PFSK-1 (cell line): ENCODE measurements around the gene GIPC2.

Experiments used
- FOXP2 ChIP-seq: optimal IDR thresholded peaks from 2 replicates; pipeline ENCODE3; 2011; ENCODE audit warnings: borderline replicate concordance, control low read depth, inconsistent platforms; ENCODE audit not compliant: insufficient read depth; ENCODE audit errors: extremely low read length, extremely low read depth
- POLR2AphosphoS5 ChIP-seq: IDR thresholded peaks from 2 replicates; pipeline ENCODE4 v1.6.1; 2012; ENCODE audit warnings: low read depth, mild to moderate bottlenecking, control low read depth, low read length, moderate library complexity
- SIN3A ChIP-seq: IDR thresholded peaks from 2 replicates; pipeline ENCODE4 v1.6.1; 2012; ENCODE audit warnings: mild to moderate bottlenecking, low read length, moderate library complexity, borderline replicate concordance; ENCODE audit not compliant: insufficient read depth
- TAF1 ChIP-seq: IDR thresholded peaks from 2 replicates; pipeline ENCODE4 v1.6.1; 2012; ENCODE audit warnings: low read length, control low read depth, borderline replicate concordance; ENCODE audit not compliant: insufficient read depth
- TF ChIP-seq, protein P1 (sequence below), 2 experiments: IDR thresholded peaks; 2 replicates each; pipeline versions ENCODE4 v1.6.1 to v1.8.0; 2011 to 2012; ENCODE audit warnings: low read depth in 2 of 2, low read length in 2 of 2, control low read depth in 1 of 2, inconsistent platforms in 1 of 2, mild to moderate bottlenecking in 1 of 2, moderate library complexity in 1 of 2; ENCODE audit not compliant: insufficient read depth in 1 of 2

The GIPC2 gene

DNA sequence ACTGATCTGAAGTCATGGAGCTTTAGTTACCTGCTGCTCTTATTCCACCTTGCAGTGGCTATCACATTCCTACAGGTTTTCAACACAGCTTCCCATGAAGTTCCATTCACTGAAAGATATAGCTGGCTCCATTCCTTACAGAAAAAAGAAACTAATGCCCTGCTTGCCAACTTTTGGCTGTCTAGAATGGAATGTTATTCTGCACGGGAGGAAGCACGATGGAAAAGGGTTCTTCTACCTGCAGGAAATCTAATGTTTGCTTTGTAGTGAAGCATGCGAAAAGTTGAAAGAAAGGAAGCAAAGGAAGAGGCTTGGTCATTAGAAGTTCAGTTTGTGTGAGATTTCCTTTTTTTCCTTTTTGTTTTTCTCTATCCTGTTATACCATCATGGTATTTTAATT, 32.6 kb downstream of the GIPC2 start:
- TF ChIP-seq TAF1 = no peak
- TF ChIP-seq SIN3A = no peak
- no peak for TF ChIP-seq FOXP2
- TF ChIP-seq, protein P1, sequence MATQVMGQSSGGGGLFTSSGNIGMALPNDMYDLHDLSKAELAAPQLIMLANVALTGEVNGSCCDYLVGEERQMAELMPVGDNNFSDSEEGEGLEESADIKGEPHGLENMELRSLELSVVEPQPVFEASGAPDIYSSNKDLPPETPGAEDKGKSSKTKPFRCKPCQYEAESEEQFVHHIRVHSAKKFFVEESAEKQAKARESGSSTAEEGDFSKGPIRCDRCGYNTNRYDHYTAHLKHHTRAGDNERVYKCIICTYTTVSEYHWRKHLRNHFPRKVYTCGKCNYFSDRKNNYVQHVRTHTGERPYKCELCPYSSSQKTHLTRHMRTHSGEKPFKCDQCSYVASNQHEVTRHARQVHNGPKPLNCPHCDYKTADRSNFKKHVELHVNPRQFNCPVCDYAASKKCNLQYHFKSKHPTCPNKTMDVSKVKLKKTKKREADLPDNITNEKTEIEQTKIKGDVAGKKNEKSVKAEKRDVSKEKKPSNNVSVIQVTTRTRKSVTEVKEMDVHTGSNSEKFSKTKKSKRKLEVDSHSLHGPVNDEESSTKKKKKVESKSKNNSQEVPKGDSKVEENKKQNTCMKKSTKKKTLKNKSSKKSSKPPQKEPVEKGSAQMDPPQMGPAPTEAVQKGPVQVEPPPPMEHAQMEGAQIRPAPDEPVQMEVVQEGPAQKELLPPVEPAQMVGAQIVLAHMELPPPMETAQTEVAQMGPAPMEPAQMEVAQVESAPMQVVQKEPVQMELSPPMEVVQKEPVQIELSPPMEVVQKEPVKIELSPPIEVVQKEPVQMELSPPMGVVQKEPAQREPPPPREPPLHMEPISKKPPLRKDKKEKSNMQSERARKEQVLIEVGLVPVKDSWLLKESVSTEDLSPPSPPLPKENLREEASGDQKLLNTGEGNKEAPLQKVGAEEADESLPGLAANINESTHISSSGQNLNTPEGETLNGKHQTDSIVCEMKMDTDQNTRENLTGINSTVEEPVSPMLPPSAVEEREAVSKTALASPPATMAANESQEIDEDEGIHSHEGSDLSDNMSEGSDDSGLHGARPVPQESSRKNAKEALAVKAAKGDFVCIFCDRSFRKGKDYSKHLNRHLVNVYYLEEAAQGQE (IDR thresholded peaks at IDR 0.05; ENCODE audit: insufficient read depth in 1 of 2, low read depth in 2 of 2, low read length in 2 of 2) = no peak
- TF ChIP-seq POLR2AphosphoS5 = no peak

DNA sequence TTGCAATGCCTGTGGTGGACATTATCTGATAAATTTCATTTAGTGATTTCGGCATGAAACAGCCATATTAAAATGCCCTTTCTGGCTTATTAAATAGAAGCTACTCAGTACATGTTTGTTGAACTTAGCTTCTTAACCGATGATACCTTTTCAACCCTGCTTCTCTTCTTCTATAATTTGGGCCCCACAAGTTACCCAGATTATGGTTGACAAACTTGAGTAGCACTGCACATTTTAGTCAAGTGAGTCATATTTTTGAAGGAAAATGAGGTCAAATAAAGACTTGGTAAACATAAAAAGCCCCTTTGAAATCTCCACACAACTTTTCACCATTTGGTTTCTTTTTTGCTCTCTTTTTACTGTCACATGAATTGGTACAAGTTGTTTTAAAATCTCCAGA, 33.8 kb downstream of the GIPC2 start:
- TF ChIP-seq, protein P1 (IDR thresholded peaks at IDR 0.05; ENCODE audit: insufficient read depth in 1 of 2, low read depth in 2 of 2, low read length in 2 of 2) = no peak
- no peak for TF ChIP-seq POLR2AphosphoS5
- no peak for TF ChIP-seq SIN3A

DNA sequence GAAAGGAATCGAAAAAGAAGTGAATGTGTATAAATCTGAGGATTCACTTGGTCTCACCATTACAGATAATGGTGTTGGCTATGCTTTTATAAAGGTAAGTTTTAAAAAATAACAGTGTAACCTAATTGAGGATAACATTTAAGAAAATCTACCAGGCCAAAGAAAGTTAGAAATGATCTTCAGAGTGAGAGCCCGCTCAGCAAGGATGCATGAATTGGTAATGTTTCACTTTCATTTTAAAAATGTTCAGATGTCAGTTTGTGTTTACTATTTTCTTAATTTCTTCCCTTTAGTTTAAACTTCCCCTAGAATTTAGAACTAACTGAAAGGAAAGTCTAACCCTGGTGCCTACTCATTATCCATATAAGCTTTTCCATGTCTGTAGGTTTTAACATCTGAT, 35.0 kb downstream of the GIPC2 start:
- TF ChIP-seq FOXP2 = no peak
- no peak for TF ChIP-seq SIN3A
- no peak for TF ChIP-seq TAF1
- TF ChIP-seq, protein P1 (IDR thresholded peaks at IDR 0.05; ENCODE audit: insufficient read depth in 1 of 2, low read depth in 2 of 2, low read length in 2 of 2) = no peak
- no peak for TF ChIP-seq POLR2AphosphoS5

DNA sequence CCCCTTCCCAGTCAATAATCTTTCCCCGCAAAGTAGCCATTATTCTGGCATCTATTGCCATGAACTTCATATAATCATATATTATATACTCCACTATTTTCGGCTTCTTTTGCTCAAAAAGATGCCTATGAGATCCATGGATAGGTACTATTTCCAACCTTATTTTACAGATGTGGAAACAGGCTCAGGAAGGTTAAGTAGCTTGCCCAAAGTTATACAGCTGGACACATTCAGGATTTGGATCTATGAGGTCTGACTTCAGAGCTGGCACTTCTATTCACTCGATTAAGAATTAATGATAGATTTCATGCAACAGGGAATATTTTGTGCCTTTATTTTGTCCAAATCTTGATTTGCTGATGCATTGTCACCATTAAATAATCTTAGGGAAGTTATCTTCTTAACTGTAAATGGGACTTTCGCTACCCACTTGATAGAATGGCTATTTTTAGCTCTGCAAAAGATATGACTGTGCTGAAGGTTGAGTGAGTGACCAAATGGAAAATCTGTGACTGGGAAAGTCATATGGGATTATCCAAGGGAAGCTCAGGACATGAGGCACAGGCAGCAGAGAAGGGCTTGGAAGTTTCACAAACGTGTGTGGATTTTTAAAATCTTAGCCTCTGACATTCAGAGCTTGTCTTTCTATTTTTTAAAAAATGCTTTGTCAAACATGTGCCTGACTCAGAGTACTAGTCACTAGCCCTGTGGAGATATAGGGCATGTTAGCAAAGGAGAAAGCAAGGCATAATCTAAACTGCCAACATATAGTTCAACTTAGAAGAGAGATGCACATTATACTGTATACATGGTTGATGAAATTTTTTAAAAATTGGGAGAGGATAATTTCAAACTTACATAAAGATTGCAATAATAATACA, 36.5 kb downstream of the GIPC2 start:
- TF ChIP-seq, protein P1 (IDR thresholded peaks at IDR 0.05; ENCODE audit: insufficient read depth in 1 of 2, low read depth in 2 of 2, low read length in 2 of 2) = no peak
- TF ChIP-seq TAF1 = no peak
- no peak for TF ChIP-seq FOXP2
- TF ChIP-seq POLR2AphosphoS5 = no peak
- no peak for TF ChIP-seq SIN3A

DNA sequence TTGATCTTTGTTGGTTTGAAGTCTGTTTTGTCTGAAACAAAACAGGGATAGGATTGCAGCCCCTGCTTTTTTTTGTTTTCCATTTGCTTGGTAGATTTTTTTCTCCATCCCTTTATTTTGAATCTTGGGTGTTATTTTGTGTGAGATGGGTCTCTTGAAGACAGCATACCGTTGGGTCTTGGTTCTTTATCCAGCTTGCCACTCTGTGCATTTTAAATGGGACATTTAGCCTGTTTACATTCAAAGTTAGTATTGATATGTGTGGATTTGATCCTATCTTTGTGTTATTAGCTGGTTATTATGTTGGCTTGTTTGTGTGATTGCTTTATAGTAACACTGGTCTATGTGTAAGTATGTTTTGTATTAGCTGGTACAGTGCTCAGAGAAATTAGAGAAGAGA, 40.9 kb downstream of the GIPC2 start:
- no peak for TF ChIP-seq FOXP2
- TF ChIP-seq POLR2AphosphoS5 = no peak
- TF ChIP-seq, protein P1 (IDR thresholded peaks at IDR 0.05; ENCODE audit: insufficient read depth in 1 of 2, low read depth in 2 of 2, low read length in 2 of 2) = no peak
- no peak for TF ChIP-seq SIN3A
- no peak for TF ChIP-seq TAF1
